Mesendoderm (in vitro differentiated cells): Measurements from ENCODE around the gene ADSS2.

Source experiments
- DNase-seq: peaks from one replicate; pipeline ENCODE4 v3.0.0; 2013
- H2AK5ac ChIP-seq: 2 replicates; pipeline ENCODE4 v1.6.1; 2013; ENCODE audit warnings: low read length, inconsistent platforms
- H2BK120ac ChIP-seq: 2 replicates; pipeline ENCODE4 v1.6.1; 2013; ENCODE audit warnings: low read depth, mild to moderate bottlenecking, low read length, moderate library complexity, mixed read lengths
- H2BK15ac ChIP-seq: replicated peaks from 2 replicates; pipeline ENCODE4 v1.6.1; 2013; ENCODE audit warnings: low read depth, mild to moderate bottlenecking, moderate library complexity
- H2BK5ac ChIP-seq: 2 replicates; pipeline ENCODE4 v1.6.1; 2013; ENCODE audit warnings: low read length, inconsistent platforms
- H3K18ac ChIP-seq: 2 replicates; pipeline ENCODE4 v1.6.1; 2013; ENCODE audit warnings: mild to moderate bottlenecking, low read length, mixed read lengths
- H3K23ac ChIP-seq: one replicate; pipeline ENCODE4 v1.6.1; 2013; ENCODE audit warnings: low read length
- H3K27ac ChIP-seq: 2 replicates; pipeline ENCODE4 v1.5.1; 2013; ENCODE audit warnings: low read depth, mild to moderate bottlenecking, inconsistent platforms, low read length, moderate library complexity
- H3K27me3 ChIP-seq: 2 replicates; pipeline ENCODE4 v1.6.1; 2013; ENCODE audit warnings: low read length, control low read depth, mild to moderate bottlenecking, inconsistent platforms; ENCODE audit not compliant: insufficient read depth, poor library complexity
- H3K36me3 ChIP-seq: 2 replicates; pipeline ENCODE4 v1.6.1; 2013; ENCODE audit warnings: low read length, inconsistent platforms; ENCODE audit not compliant: control insufficient read depth, insufficient read depth
- H3K4ac ChIP-seq: one replicate; pipeline ENCODE4 v1.6.1; 2013; ENCODE audit warnings: low read depth, mild to moderate bottlenecking, low read length, moderate library complexity
- H3K4me1 ChIP-seq: 2 replicates; pipeline ENCODE4 v1.6.1; 2013; ENCODE audit warnings: low read depth, low read length, inconsistent platforms; ENCODE audit not compliant: control insufficient read depth
- H3K4me2 ChIP-seq: 2 replicates; pipeline ENCODE4 v1.6.1; 2013; ENCODE audit warnings: low read length
- H3K4me3 ChIP-seq: 2 replicates; pipeline ENCODE4 v1.5.1; 2013; ENCODE audit warnings: mild to moderate bottlenecking, low read length
- H3K56ac ChIP-seq: one replicate; pipeline ENCODE4 v1.6.1; 2013; ENCODE audit warnings: low read length
- H3K79me1 ChIP-seq: 2 replicates; pipeline ENCODE4 v1.6.1; 2013; ENCODE audit warnings: low read length, inconsistent platforms
- H3K79me2 ChIP-seq: 2 replicates; pipeline ENCODE4 v1.6.1; 2013; ENCODE audit warnings: mild to moderate bottlenecking, low read length; ENCODE audit not compliant: control insufficient read depth, insufficient read depth
- H3K9ac ChIP-seq: 2 replicates; pipeline ENCODE4 v1.6.1; 2013; ENCODE audit warnings: low read length, inconsistent platforms
- H4K5ac ChIP-seq: one replicate; pipeline ENCODE4 v1.6.1; 2013; ENCODE audit warnings: low read length
- H4K8ac ChIP-seq: one replicate; pipeline ENCODE4 v1.6.1; 2013; ENCODE audit warnings: low read depth, mild to moderate bottlenecking, control low read depth, low read length, moderate library complexity
- WGBS: extraction: QIAGEN DNeasy Blood & Tissue Kit; methylation state at CpG from one replicate; pipeline ENCODE4 v1.1.7; 2013; ENCODE audit warnings: low lambda C conversion rate, missing lambda C conversion rate; ENCODE audit not compliant: insufficient coverage; ENCODE audit errors: extremely low coverage; 5-methylcytosine and 5-hydroxymethylcytosine counted together

Gene ADSS2

DNA sequence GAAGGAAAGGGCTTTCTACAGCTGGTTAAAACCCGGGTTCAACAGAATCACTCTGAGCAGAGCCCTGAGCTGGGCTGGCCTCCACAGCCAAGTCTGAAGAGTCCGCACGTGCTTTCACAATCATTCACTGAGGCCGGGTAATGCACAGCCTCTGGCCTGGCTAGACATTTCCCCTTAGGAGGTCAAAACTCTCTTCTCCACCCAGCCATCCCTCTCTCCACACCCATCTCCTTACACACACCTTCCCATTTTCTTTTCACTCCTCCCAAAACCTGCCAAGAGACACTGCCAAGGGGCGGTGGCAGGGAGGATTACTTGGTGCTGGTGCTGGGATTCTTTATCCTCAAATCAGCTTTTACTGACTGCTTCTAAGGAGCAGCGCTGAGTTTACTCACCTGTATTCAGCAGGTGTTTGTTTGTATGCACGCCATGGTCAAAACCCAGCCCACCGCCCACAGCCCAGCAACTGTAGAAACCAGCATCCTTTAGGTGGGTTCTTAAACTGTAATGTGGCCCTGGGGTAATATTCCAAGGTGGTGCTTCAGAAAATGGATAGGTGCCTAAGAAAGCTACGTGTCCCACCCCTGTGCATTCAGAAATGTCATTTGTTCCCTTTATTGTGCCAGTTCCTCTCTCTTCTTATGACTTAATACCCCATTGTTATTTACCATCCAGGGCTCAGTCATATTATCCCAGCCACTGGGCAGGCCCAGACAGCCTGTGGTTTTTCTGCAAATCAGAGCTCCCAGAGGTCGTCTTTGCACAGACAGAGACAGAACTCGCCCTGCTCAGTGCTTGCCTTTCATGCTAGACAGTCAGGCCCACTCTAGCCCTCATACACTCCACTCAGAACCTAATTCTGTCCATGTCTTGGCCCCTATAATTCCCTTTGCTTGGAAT is 80.2 kb downstream of the ADSS2 start:
- DNase-seq = no peak
- H3K4ac ChIP-seq = no peak overlapping the region
- H3K56ac ChIP-seq = no peak overlapping the region
- no peak overlapping the region for H2BK5ac ChIP-seq
- H2BK120ac ChIP-seq = no peak overlapping the region
- H3K79me1 ChIP-seq = no peaks in the 10 kb centered on the region
- no peaks in the 10 kb centered on the region for H3K27me3 ChIP-seq
- peaks cover 2% of the 10 kb centered on the region for H3K4me1 ChIP-seq
- H3K23ac ChIP-seq = no peak overlapping the region
- H2BK15ac ChIP-seq = no peak overlapping the region
- H3K79me2 ChIP-seq = no peaks in the 10 kb centered on the region
- H3K4me3 ChIP-seq = no peak overlapping the region
- no peak overlapping the region for H3K27ac ChIP-seq
- no CpG with 5 or more reads among the region's 11 CpGs for WGBS
- no peak overlapping the region for H4K8ac ChIP-seq
- no peak overlapping the region for H2AK5ac ChIP-seq
- H3K36me3 ChIP-seq = no peaks in the 10 kb centered on the region
- H4K5ac ChIP-seq = no peak overlapping the region
- no peak overlapping the region for H3K9ac ChIP-seq
- H3K4me2 ChIP-seq = no peak overlapping the region
- H3K18ac ChIP-seq = no peak overlapping the region

DNA sequence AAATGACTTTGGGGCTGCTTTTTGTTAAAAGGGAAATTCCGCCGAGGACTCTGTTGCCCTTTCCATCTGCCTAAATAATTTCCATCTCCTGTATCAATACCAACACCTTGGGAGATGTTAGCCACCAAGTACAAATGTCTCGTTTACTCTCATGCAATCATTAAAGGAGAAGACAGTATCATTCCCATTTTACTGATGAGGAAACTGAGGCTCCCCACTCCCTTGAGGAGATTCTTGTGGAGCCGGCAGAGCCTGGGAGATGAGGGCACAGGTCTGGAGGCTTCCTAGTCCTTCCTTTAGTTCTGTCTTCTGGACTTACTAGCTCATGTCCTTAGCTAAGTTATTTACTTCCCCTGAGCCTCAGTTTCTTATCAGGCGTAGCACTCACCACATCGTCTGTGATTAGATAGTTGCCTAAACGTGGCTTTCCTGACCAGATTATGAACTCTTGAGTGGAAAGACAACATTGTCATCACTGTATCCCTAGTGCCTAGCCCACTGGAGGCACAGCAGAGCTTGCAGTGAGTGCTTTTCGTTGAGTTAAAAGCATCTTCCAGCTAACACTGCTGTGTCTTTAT is 81.6 kb downstream of the ADSS2 start:
- Histone ChIP-seq H3K4ac (no peak overlapping the region), H3K79me2 (no peaks in the 10 kb centered on the region), H3K4me3 (no peak overlapping the region), H3K9ac (no peak overlapping the region), H3K27ac (no peak overlapping the region), H2BK15ac (no peak overlapping the region), H2BK120ac (no peak overlapping the region), H2AK5ac (no peak overlapping the region), H4K5ac (no peak overlapping the region), H3K27me3 (no peaks in the 10 kb centered on the region), H4K8ac (no peak overlapping the region), H3K4me1 (peaks cover 2% of the 10 kb centered on the region), H3K18ac (no peak overlapping the region), H3K23ac (no peak overlapping the region), H3K36me3 (no peaks in the 10 kb centered on the region), H3K79me1 (no peaks in the 10 kb centered on the region), H3K56ac (no peak overlapping the region), H3K4me2 (no peak overlapping the region), H2BK5ac (no peak overlapping the region)
- no peak for DNase-seq
- WGBS = no CpG with 5 or more reads among the region's 8 CpGs

GRCh38 chr1:244369256-244370057 is 82.3 kb downstream of the ADSS2 start:
- Histone ChIP-seq H4K8ac (no peak overlapping the region), H3K36me3 (no peaks in the 10 kb centered on the region), H3K27ac (no peak overlapping the region), H3K56ac (no peak overlapping the region), H3K18ac (no peak overlapping the region), H3K4ac (no peak overlapping the region), H2BK15ac (no peak overlapping the region), H3K27me3 (no peaks in the 10 kb centered on the region), H3K4me2 (no peak overlapping the region), H4K5ac (no peak overlapping the region), H2BK5ac (no peak overlapping the region), H3K79me1 (no peaks in the 10 kb centered on the region), H2BK120ac (no peak overlapping the region), H3K4me3 (no peak overlapping the region), H3K23ac (no peak overlapping the region), H2AK5ac (no peak overlapping the region), H3K79me2 (no peaks in the 10 kb centered on the region), H3K9ac (no peak overlapping the region), H3K4me1 (peaks cover 2% of the 10 kb centered on the region)
- DNase-seq = no peak
- no CpG with 5 or more reads among the region's 18 CpGs for WGBS

- no peak overlapping the region for H3K4me2 ChIP-seq
- no peaks in the 10 kb centered on the region for H3K79me2 ChIP-seq
- no peak overlapping the region for H3K27ac ChIP-seq
- no peaks in the 10 kb centered on the region for H3K27me3 ChIP-seq
- no CpG with 5 or more reads among the region's 5 CpGs for WGBS
- DNase-seq = no peak
- no peak overlapping the region for H3K4ac ChIP-seq
- no peak overlapping the region for H3K18ac ChIP-seq
- no peaks in the 10 kb centered on the region for H3K36me3 ChIP-seq
- no peaks in the 10 kb centered on the region for H3K79me1 ChIP-seq
- no peak overlapping the region for H3K56ac ChIP-seq
- no peak overlapping the region for H4K5ac ChIP-seq
- no peak overlapping the region for H3K4me3 ChIP-seq
- no peak overlapping the region for H4K8ac ChIP-seq
- H3K23ac ChIP-seq = no peak overlapping the region
- no peak overlapping the region for H2BK120ac ChIP-seq
- H3K9ac ChIP-seq = no peak overlapping the region
- H2AK5ac ChIP-seq = no peak overlapping the region
- H2BK5ac ChIP-seq = no peak overlapping the region
- H2BK15ac ChIP-seq = no peak overlapping the region
- peaks cover 2% of the 10 kb centered on the region for H3K4me1 ChIP-seq
Observed at GRCh38 chr1:244368279-244368678, 83.4 kb downstream of the ADSS2 start.

- Histone ChIP-seq H3K4me1 (peaks cover 2% of the 10 kb centered on the region), H3K4me3 (no peak overlapping the region), H3K79me1 (no peaks in the 10 kb centered on the region), H4K8ac (no peak overlapping the region), H3K79me2 (no peaks in the 10 kb centered on the region), H3K27me3 (no peaks in the 10 kb centered on the region), H3K27ac (no peak overlapping the region), H2AK5ac (no peak overlapping the region), H2BK15ac (no peak overlapping the region), H2BK120ac (no peak overlapping the region), H3K9ac (no peak overlapping the region), H2BK5ac (no peak overlapping the region), H3K18ac (no peak overlapping the region), H4K5ac (no peak overlapping the region), H3K4ac (no peak overlapping the region), H3K4me2 (no peak overlapping the region), H3K23ac (no peak overlapping the region), H3K56ac (no peak overlapping the region), H3K36me3 (no peaks in the 10 kb centered on the region)
- no peak for DNase-seq
- no CpG with 5 or more reads among the region's 18 CpGs for WGBS
Observed at GRCh38 chr1:244367399-244368114, 84.2 kb downstream of the ADSS2 start.
